Hippocampal formation (tissue), 2 donors: ENCODE measurements around the gene DMAP1.

Experiments used
- DNase-seq, 2 donors: peaks; one replicate each; lab custom pipeline; 2025; lab: John Stamatoyannopoulos, UW

DMAP1 gene

DNA sequence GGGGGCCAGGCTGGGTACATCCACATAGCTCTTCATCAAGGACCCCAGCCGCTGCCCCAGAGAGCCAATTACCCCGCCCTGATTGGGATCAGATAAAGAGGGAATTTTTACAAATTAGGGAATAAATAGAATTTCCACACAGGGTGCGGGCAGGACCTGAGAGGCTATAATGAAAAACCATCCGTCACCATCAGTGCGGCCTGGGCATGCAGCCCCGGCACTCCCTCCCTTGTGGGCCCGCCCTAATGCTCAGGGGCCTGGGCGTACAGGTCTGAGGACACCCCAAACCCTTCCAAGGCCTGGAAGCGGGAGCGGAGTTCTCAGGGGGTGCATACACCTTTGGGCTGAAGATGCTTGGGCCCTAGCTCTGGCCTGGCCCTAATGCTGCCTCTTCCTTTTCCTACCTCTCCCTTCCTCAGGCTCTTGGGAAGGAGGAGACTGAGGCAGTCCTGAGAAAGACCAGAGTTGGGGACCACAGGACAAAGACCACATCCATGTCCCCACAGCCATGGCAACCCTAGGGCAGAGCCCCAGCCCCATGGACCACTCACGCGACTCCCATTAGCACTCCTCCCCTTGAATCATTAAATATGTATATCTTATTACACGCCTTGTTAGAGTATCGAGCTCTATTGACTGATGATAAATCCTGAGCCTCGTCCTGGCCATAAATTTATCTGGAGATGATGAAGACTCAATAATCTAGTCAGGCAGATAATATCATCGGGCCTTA lies 16.3 kb downstream of the DMAP1 start:
- no peak for DNase-seq

DNA sequence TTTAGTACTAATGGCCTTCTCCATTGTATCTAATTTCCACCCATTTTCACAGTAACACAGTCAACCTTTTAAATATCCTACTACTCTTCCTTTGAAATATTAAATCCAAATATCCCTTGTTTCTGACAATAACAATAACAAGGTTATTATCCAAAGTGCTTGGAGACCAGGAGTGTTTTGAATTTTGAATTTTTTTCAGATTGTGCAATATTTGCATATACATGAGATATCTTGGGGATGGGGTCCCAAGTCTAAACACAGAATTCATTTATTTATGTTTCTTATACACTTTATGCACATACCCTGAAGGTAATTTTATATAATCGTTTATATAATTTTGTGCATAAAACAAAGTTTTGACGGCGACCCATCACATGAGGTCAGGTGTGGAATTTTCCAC lies 17.5 kb downstream of the DMAP1 start:
- no peak for DNase-seq

DNA sequence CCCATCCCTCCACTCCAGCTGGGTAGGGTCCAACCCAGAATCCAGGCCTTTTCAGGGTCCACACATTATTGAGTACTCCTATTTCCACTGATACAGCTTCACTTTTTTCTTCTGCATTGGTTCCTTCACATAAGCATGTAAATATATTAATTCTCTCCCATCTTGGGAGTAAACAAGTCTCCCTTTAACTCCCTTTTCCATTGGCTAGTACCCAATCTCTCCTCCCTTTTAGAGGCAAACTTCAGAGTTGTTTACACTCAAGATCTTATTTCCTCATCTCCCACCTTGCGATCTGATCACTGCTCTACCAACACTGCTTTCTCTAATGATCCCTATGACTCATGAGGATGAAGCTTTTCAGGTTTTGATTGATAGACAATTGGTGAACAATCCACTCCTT lies 20.3 kb downstream of the DMAP1 start:
- no peak for DNase-seq

DNA sequence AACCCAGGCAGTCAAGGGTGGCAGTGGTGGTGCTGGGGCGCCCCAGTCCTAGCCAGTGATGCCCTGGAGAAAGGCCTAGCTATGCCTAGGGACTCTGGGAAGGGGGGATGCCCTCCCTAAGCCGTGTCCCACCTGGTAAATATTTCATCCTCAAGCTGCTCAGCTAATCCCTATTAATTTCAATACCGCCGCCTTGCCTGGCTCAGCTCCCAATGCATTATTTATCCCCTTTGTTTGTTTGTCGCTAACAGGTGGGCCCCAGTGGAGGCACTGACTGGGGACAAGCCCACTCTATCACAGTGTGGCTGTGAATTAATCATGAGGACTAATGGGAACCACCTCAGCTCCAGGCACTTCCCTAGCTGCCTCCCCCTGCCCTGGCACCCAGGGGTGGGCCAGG lies 22.5 kb downstream of the DMAP1 start:
- no peak for DNase-seq

- DNase-seq, result no peak
Observed at GRCh38 chr1:44236490-44237272, 23.4 kb downstream of the DMAP1 start.

- no peak for DNase-seq
Observed at GRCh38 chr1:44237721-44238457, 24.6 kb downstream of the DMAP1 start.

- DNase-seq, result no peak
Observed at GRCh38 chr1:44238660-44239059, 25.4 kb downstream of the DMAP1 start.

DNA sequence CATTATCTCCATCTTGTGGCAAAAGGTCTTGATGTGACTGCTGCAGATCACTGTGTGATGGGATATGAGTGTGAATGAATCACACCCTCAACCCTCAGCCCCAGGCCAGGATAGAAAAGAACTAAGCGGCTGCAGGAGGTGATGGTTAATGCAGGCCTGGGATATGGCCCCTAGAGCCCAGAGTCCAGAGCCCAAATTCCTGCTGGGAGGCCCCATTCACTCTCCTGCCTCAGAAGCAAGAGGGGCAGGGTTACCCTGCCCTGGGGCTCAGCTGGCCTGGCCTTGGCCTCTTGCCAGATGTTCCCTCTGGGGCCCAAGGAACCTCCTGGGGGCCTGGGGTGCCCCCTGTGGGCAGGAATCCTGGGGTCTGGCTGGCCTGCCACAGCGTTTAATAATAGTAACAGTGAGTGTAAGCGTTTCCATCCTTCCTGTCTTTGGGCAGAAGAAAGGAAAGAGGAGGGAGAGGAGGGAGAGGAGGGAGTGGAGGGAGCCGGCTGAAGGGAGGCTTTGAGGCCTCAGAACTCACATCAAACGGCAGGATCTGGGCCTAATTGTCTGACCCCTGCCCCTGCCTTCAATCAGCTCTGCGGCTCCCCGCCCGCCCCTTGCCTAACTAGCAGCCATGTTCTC lies 26.2 kb downstream of the DMAP1 start:
- no peak for DNase-seq

- peak in 1 of 2 donors; percentile 17 for DNase-seq
Observed at GRCh38 chr1:44239961-44240371, 26.7 kb downstream of the DMAP1 start.

- DNase-seq, result no peak
Observed at GRCh38 chr1:44240802-44241671, 27.8 kb downstream of the DMAP1 start.

- no peak for DNase-seq
Observed at GRCh38 chr1:44242746-44243145, 29.5 kb downstream of the DMAP1 start.

- no peak for DNase-seq
Observed at GRCh38 chr1:44243782-44244495, 30.7 kb downstream of the DMAP1 start.

DNA sequence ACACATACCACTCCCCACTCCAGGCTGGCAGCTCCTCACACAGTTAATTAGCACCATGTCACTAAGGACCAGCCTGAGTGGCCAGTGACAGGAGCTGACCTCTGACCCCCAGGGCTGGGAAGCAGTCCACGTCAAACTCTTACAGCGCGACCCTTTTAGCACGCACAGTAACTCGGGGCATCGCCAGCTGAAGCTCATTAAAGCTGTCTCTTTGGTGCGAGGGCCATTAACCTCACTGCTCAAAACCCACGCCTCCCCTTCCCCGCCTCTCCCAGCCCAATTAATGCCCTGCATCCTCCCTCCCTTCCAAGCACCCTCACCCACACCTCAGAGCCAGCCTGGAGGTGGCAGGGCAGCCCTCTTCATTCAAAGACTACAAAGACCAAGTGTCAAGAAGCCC lies 31.7 kb downstream of the DMAP1 start:
- no peak for DNase-seq

GRCh38 chr1:44246806-44247205 lies 33.5 kb downstream of the DMAP1 start:
- no peak for DNase-seq

GRCh38 chr1:44249543-44249942 lies 36.3 kb downstream of the DMAP1 start:
- no peak for DNase-seq

GRCh38 chr1:44250068-44250781 lies 37.0 kb downstream of the DMAP1 start:
- DNase-seq, result no peak

GRCh38 chr1:44251486-44251885 lies 38.2 kb downstream of the DMAP1 start:
- DNase-seq, result no peak

DNA sequence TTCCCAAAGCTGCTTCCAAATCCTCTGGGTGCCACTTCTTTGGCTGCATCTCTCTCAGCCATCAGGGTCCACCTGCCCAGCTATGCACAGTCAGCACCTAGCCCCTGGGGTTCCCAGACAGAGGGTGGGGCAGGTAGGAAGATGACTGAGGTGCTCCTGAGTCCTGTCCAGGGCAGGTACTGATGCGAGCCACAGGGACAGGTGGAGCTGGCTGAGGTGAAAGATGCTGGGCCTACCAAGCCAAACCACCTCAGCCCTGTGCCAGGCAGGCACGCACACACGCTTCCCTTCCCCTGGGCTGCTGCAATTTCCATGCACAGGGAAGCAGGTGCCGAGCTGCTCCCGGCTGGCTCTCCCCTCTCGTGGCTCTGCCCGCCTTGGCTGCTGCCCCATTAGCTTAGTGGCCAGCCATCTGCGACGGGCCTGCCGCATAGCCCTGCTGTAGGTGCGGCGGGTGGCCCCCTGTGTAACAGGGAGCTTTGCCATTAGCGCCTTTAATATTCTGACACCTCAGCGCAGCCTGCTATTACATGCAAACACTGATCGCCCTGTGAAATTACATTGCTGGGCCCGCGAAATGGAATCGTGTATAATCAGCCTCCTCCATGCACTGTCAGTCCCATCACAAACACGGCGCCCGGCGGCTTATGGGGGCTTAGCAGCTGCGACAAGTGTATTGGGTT lies 38.9 kb downstream of the DMAP1 start:
- DNase-seq, result no peak

GRCh38 chr1:44254392-44254910 lies 41.2 kb downstream of the DMAP1 start:
- no peak for DNase-seq
